ENCODE measurements around the gene CEP44.

DNA sequence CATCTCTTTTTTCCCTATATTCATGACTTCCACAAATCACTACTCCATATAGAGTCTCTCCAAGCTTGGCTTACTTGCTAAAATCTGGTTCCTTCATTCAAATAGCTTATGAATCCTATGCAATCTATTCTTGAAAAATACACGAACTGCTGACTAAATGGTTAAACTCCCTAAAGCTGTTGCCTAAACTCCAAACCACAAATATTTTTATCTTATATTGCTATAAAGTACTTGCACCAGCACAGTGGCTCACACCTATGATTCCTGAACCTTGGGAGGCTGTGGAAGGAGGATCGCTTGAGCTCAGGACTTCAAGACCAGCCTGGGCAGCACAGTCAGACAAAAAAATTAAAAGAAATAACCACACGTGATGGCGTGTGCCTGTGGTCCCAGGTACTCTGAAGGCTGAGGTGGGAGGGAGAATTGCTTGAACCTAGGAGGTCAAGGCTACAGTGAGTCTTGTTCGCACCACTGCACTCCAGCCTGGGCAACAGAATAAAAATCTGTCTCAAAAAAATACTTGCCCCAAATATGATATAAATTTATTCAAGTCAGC lies 2.5 kb upstream of the CEP44 start:
- no peak for TF ChIP-seq CTCF (IDR thresholded peaks at IDR 0.05)
- no peak for TF ChIP-seq POLR2A (IDR thresholded peaks at IDR 0.05)

Measured in Peyer's patch (tissue), 4 donors.